AG04449 (cell line): ENCODE data around the gene SMYD3.

Experiments
- CTCF ChIA-PET: fragments of 350-600 bp; formaldehyde crosslinking; extraction: SDS; loops from one replicate; lab custom pipeline; 2021; ENCODE audit warnings: antibody characterized with exemption; lab: Yijun Ruan, JAX
- POLR2A ChIA-PET: fragments of 400-600, 350-600 bp; formaldehyde crosslinking; extraction: SDS; loops from one replicate; lab custom pipeline; 2020; ENCODE audit warnings: antibody characterized with exemption, inconsistent platforms; lab: Yijun Ruan, JAX
- DNase-seq: peaks from one replicate; pipeline ENCODE4 v3.0.0-alpha.2; 2010; ENCODE audit warnings: low read depth, low spot score
- H3K4me3 ChIP-seq: 2 replicates; pipeline ENCODE4 v1.5.1; 2011; ENCODE audit warnings: low read depth, mild to moderate bottlenecking, control low read depth, low read length
- TF ChIP-seq, protein P1 (sequence below): IDR thresholded peaks from one replicate; pipeline ENCODE4 v1.5.1; 2011; ENCODE audit warnings: mild to moderate bottlenecking, moderate library complexity, low read length, control low read depth, inconsistent platforms; ENCODE audit not compliant: insufficient read depth; ENCODE audit errors: missing control alignments

SMYD3 gene

DNA sequence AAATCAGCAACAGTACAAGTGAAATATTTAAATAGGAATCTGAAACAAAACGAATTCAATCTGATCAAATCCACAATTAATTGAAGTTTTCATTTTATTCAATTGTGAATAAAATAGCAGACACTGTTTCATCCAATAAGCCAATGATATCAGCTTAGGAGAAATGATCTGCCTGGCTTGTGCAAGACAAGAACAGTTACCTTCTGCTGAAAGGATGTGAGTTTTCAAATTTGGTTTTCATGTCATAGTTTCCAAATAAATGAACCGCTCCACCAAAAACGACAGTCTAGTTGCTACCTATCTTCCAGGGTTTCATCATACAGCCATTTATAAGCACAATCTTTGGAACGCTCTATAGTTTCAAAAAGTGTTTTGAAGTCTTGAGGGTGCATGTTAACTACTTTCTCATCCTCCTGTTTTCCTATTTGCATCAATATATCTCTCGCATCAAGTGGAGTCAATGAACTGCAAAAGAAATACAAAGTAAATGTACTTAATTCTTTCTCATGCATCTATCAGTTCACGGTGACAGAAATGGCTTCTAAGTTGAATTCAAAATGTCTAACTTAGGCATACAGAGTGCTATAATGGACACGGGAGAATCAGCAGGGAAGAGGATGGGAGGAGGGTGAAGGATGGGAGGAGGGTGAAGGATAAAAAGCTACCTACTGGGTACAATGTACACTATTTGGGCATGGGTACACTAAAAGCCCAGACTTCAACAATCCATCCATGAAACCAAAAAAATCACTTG is 33.8 kb upstream of the SMYD3 start:
- TF ChIP-seq, protein P1, sequence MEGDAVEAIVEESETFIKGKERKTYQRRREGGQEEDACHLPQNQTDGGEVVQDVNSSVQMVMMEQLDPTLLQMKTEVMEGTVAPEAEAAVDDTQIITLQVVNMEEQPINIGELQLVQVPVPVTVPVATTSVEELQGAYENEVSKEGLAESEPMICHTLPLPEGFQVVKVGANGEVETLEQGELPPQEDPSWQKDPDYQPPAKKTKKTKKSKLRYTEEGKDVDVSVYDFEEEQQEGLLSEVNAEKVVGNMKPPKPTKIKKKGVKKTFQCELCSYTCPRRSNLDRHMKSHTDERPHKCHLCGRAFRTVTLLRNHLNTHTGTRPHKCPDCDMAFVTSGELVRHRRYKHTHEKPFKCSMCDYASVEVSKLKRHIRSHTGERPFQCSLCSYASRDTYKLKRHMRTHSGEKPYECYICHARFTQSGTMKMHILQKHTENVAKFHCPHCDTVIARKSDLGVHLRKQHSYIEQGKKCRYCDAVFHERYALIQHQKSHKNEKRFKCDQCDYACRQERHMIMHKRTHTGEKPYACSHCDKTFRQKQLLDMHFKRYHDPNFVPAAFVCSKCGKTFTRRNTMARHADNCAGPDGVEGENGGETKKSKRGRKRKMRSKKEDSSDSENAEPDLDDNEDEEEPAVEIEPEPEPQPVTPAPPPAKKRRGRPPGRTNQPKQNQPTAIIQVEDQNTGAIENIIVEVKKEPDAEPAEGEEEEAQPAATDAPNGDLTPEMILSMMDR, result no peak
- ChIA-PET POLR2A (no interaction called here), CTCF (interaction anchor here (0.9 to 1.6 kb wide), 2 partner anchors 10 to 35 kb away, joined by 3 to 5 read pairs; no protein-coding TSS in a partner anchor)
- DNase-seq, result no peak
- no peak overlapping the region for H3K4me3 ChIP-seq

DNA sequence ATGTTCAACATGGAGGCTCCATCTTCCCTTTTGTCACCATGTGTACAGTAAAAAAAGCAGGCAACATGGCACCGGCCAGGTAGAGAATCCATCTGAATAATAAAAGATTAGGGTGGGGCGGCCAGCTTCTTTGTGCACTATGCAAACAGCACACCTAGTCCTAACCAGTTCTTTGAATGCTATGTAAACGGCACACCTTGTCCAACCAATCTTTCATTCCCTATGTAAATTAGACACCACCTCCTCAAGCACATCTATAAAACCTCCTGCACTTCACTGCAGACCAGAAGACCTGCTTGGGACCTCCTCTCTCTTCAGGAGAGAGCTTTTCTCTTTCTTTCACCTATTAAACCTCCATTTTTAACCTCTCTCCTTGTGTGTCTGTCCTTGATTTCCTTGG is 30.8 kb upstream of the SMYD3 start:
- ChIA-PET CTCF (interaction anchor here (0.7 to 1.0 kb wide), 2 partner anchors 21 to 816 kb away, joined by 3 read pairs; no protein-coding TSS in a partner anchor), POLR2A (no interaction called here)
- no peak overlapping the region for H3K4me3 ChIP-seq
- DNase-seq, result no peak
- TF ChIP-seq, protein P1, result no peak

DNA sequence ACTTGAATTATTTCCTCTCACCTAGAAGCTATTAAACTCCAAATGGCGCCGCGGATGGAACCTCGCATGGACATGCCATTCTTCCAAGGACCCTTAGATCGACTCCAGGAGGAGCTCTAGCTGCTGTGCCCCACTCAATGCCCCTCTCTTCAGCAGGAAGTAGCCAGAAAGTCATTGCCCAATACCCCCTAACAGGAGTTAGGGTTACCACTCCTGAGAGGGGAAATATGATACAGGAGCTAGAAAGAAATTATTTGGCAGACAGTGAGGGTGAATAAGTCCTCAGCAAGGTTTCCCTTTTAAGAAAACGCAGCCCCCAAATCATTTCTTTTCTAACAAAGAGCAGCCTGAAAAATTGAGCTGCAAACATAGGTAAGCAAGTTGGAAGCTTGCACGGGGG is 30.4 kb upstream of the SMYD3 start:
- no peak for DNase-seq
- TF ChIP-seq, protein P1, result no peak
- no peak overlapping the region for H3K4me3 ChIP-seq
- CTCF ChIA-PET, result interaction anchor here (0.7 to 1.2 kb wide), 3 partner anchors 13 to 815 kb away, joined by 3 read pairs; no protein-coding TSS in a partner anchor
- POLR2A ChIA-PET, result no interaction called here

DNA sequence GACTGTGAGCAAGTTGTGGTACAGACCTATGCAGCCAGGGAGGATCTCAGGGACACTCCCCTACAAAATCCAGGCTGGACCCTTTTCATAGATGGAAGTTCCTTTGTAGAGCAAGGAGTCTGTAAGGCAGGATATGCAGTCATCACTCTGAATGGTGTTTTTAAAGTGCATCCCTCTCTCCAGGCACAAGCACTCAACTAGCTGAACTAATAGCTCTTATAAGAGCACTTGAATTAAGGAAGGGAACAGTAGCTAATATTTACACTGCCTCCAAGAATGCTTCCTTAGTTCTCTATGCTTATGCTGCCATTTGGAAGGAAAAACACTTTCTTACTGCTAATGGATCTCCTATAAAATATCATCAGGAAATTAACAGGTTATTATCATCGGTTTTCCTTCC is 27.0 kb upstream of the SMYD3 start:
- DNase-seq, result no peak
- POLR2A ChIA-PET, result no interaction called here
- H3K4me3 ChIP-seq, result no peak overlapping the region

DNA sequence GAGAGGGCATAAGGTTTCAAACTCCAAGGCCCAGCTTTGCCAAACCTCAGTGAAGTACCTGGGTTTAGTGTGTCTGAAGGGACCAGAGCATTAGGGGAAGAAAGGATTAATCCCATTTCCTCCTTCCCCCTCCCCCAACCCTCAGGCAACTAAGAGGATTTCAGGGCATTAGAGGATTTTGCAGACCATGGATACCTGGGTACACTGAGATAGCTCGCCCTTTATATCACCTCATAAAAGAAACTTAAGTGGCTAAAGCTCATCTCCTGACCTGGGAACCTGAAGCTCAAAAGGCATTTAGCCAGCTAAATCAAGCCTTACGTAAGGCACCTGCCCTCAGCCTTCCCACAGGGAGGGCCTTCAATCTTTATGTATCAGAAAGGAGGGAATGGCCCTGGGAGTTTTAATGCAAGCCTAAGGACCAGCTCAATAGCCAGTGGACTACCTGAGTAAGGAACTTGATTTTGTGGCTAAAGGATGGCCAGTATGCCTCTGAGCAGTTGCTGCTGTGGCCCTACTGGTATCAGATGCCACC is 26.4 kb upstream of the SMYD3 start:
- POLR2A ChIA-PET, result no interaction called here

More for the DNA sequence above, 27.0 kb upstream of the SMYD3 start:
- TF ChIP-seq, protein P1, result no peak
- CTCF ChIA-PET, result interaction anchor here (1.1 to 1.7 kb wide), 2 partner anchors 8 to 36 kb away, joined by 5 read pairs; no protein-coding TSS in a partner anchor

More for the DNA sequence above, 26.4 kb upstream of the SMYD3 start:
- CTCF ChIA-PET, result interaction anchor here (1.1 to 1.7 kb wide), 3 partner anchors 9 to 36 kb away, joined by 3 to 5 read pairs (median 5); no protein-coding TSS in a partner anchor
- TF ChIP-seq, protein P1, result no peak
- H3K4me3 ChIP-seq, result no peak overlapping the region
- no peak for DNase-seq
